Stimulated activated CD8-positive, alpha-beta memory T cell treated with anti-CD3 and anti-CD28 coated beads, Interleukin-4, amount 100 ng/mL, for 4 hours (primary cell): ENCODE measurements around the gene JMJD1C.
"Not testable (repeated sequence)": the region's sequence is repeated elsewhere in the genome, so short reads cannot be mapped to it uniquely, and the experiment has no call there.

ENCODE experiments used
- DNase-seq, 2 donors: peaks; one replicate each; pipeline ENCODE4 v3.0.0-alpha.2; 2020; ENCODE audit warnings: low read depth in 2 of 2, low spot score in 1 of 2

Gene JMJD1C

DNA sequence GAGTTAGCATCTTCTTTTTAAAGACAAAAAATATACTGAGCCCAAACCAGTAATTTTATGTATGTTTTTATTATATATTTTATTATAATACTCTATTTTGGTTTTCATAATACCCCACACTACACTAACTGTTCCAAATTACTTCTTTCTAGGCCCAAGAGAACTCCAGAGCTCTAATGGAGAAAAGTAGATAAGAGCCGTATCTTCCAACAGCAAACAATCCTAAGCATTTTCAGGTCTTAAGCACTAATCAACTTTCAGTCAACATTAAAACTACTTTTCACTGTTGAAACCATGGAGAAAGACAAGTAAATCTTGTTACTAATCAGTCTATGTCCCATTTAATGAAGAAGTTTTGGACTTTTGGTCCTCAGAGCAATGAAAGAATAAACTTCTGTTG is 55.1 kb downstream of the JMJD1C start:
- no peak for DNase-seq

DNA sequence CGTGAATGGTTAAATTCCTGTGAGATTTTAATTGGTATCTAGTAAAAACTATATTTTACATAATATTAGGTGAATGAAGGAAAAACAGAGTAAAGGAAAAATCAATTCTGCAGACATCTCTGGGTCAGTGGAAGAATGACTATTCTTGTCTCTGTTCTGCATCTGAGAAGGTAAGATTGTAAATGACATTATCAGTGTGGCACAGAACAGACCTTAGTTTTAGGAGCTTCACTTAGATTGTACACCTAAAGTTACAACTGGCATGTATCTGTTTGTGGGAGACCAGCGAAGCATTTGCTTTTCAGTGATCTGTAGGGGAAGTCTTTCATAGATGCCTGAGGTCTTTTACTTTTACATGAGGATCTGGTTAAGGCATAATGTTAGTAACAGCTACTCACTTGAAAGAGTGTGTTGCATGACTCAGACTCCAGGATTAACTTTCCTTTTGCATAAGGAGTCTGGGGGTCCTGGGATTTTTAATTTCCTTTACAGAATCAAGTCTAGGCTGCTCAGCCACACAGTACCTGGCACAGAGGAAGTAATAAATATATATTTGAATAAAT is 56.2 kb downstream of the JMJD1C start:
- DNase-seq, result no peak

- DNase-seq, result no peak
Observed at GRCh38 chr10:63407136-63407662, 58.6 kb downstream of the JMJD1C start.

DNA sequence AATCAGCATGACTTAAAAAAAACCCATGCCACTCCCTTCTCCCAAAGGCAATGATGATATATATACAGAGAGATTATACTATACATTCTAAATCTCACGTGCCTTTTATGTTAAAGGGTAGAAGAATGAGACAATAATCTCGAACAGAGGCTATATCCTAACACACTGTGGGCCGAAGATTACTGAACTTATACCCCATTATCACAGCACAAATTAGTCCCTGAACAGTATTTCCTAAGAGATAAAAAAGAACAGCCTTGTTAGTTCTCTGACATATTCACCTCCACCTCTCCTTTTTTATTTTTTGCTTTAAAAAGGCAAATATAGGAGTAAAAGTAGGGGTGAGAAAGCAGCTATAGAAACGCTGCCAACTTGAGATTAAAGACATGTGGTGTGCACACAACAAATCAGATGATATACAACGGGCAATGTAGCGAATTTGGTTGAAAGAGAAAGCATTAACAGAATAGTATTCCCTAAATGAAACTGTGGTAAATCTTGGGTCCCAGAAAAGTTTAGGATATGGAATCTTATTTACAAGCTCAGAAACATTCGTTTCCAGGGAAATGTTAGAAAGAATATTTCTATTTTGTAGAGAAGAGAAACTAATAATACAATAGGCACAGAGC is 69.5 kb downstream of the JMJD1C start:
- no peak for DNase-seq

DNA sequence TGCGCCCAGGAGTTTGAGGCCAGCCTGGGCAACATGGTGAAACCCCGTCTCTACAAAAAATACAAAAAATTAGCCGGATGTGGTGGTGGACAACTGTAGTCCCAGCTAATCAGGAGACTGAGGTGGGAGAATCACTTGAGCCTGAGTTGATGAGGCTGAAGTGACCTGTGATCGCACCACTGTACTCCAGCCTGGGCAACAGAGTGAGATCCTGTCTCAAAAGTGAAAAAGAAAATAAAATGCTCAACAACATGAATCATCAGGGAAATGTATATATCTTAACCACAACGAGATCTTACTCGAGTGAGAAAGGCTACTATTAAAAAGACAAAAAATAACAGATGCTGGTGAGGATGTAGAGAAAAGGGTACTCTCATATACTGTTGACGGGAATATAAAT is 72.7 kb downstream of the JMJD1C start:
- DNase-seq, result no peak

DNA sequence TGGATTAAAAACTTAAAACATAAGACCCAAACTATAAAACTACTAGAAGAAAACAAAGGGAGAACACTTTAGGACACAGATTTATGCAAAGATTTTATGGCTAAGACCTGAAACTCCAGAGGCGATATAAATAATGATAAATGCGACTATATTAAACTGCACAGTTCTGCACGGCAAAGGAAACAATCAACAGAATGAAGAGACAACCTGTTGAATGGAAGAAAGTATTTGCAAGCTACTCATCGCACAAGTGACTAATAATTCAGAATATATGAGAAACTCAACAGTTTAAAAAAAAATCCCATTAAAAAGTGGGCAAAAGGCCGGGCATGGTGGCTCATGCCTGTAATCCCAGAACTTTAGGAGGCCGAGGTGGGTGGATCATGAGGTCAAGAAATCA is 73.6 kb downstream of the JMJD1C start:
- no peak for DNase-seq

DNA sequence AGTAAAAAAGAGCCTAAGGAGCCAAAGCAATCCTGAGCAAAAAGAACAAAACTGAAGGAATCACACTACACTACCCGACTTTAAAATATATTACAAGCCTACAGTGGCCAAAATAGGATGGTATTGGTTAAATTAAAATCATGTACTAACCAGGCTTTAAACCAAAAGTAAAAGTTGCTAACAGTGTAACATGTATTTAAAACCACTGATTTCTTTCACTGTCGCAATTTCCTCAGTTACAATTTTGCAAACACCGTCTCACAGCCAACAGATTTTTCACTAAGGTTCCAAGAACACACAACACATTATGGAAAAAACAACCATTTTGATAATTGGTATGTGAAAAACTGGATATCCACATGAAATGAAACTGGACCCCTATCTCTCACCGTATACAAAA is 74.0 kb downstream of the JMJD1C start:
- DNase-seq, result no peak

- DNase-seq, result no peak
Observed at GRCh38 chr10:63390521-63390920, 75.3 kb downstream of the JMJD1C start.

GRCh38 chr10:63388421-63389031 is 77.3 kb downstream of the JMJD1C start:
- no peak for DNase-seq

DNA sequence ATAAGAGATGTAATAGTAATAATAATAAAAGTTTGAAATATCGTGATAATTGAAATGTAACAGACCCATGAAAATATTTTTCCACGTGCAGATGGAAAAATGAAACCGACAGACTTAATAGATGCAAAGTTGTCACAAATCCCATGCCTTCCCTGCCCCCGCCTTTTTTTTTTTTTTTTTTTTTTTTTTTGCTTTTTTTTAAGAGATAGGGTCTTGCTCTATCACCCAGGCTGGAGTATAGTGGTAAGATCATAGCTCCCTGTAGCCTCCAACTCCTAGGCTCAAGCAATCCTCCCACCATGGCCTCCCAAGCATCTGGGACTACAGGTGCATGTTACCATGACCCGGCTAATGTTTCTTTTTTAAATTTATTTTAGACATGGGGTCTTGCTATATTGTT is 80.5 kb downstream of the JMJD1C start:
- DNase-seq, result no peak

DNA sequence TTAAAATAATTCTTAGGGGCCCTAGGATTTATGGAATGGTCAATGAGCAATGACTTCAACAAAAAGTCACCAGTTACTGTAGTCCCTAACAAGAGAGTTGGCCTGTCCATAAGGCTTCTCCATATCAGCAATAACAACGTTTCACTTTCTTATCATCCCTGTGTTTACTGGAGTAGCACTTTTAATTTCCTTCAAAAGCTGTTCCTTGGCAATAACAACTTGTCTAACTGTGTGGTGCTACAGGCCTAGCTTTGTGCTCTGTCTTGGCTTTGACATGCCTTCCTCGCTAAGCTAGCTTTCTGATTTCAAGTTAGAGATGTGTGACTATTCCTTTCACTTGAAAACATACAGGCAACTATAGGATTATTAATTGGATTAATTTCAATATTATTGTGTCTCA is 81.1 kb downstream of the JMJD1C start:
- DNase-seq, result no peak

DNA sequence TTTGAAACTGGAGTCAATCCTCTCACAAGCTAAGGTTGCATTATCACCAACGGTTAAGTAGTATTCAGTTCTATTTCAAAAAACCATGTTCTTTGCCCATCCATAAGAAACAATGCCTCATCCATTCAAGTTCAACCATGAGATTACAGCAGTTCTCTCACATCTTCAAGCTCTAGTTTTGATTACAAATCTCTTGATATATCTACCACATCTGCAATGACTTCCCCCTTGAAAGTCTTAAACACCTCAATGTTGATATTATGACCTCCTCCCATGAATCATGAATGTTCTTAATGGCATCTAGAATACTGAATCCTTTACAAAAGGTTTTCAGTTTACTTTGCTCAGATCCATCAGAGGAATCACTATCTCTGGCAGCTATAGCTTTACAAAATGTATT is 81.8 kb downstream of the JMJD1C start:
- no peak for DNase-seq

GRCh38 chr10:63383141-63383540 is 82.6 kb downstream of the JMJD1C start:
- no peak for DNase-seq

- DNase-seq, result no peak
Observed at GRCh38 chr10:63382066-63382465, 83.7 kb downstream of the JMJD1C start.

- DNase-seq, result not testable (repeated sequence)
Observed at GRCh38 chr10:63377305-63377661, 88.5 kb downstream of the JMJD1C start.

- no peak for DNase-seq
Observed at GRCh38 chr10:63376560-63377304, 89.0 kb downstream of the JMJD1C start.

GRCh38 chr10:63375859-63376258 is 89.9 kb downstream of the JMJD1C start:
- no peak for DNase-seq

DNA sequence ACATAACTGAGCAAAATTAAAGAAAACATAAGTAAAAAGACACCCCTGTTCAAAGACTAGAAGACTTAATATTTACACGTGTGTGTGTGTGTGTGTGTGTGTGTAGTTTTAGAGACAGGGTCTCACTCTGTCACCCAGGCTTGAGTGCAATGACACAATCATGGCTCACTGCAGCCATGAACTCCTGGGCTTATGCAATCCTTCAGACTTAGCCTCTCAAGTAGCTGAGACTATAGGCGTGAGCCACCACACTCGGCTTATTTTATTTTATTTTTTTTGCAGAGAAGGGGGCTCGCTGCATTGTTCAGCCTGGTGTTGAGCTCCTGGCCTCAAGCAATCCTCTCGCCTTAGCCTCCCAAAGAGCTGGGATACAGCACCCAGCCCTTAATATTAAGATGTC is 90.3 kb downstream of the JMJD1C start:
- no peak for DNase-seq

GRCh38 chr10:63374991-63375390 is 90.8 kb downstream of the JMJD1C start:
- DNase-seq, result no peak

DNA sequence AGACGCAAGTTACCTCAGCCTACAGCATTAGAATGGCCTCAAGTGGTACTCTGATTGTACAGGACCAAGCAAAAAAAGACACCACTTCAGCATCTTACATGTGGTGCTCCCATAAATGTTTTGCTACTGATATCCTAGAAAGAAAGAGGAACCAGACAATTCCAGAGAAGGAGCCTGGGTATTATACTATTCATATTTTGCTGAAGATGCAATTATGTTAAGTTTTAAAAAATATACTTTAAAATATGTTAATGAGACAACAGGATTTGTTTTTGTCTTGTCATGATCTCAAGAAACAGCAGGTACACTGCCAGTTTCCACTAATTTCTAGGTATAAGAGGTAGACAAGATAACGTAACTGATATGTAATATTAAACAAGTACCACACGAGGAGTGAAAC is 92.6 kb downstream of the JMJD1C start:
- no peak for DNase-seq

DNA sequence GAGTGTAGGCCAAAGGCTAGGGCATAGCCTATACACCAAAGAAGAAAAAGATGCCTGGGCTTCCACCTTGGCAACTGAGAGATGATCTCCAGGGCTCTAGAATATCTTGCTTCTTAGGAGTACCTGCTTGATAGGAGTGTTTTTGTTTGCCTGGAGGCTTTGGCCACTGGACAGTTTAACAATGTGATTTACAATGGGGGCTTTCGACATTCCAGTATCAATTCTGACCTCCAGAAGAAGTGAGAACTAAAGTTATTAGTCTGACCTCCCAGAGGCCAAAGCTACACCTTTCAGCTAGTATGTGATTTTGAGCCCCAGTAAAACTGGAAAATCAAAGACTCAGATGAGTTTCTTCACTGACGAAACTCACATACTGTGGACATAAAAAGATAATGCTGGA is 96.1 kb downstream of the JMJD1C start:
- no peak for DNase-seq

- no peak for DNase-seq
Observed at GRCh38 chr10:63368365-63368764, 97.4 kb downstream of the JMJD1C start.
